Measurements from ENCODE around the gene ICAM2.

- TF ChIP-seq EZH2 (IDR thresholded peaks at IDR 0.05; ENCODE audit: insufficient read depth, poor library complexity, severe bottlenecking) (no peak), EZH2phosphoT487 (IDR thresholded peaks at IDR 0.05; ENCODE audit: insufficient read depth, low read depth) (no peak)
These were observed 52.5 kb downstream of the ICAM2 start for GRCh38 chr17:63967953-63968352.
